ENCODE data around the gene FILIP1L. TPM values are rescaled to one million over a fixed set of nuclear protein-coding genes. Genes with fewer than 3 reads are reported as not detected.
A peak's percentile ranks its signal among the peaks of the same experiment; 100 is the strongest.

The FILIP1L gene
- total and polyA plus RNA-seq, 2 of the 13 experiments (the other 11 are each of a cell fraction or from before 2014, with no cell fraction given): 8.1 to 187 TPM

- TF ChIP-seq RARG (CRISPR knock-in tag; IDR thresholded peaks at IDR 0.05; ENCODE audit: low read depth) (0 out of 2 replicates have a peak, but pooled peaks have one; percentile 25), ZNF414 (CRISPR knock-in tag; IDR thresholded peaks at IDR 0.05) (peak; percentile 85; the same call in 1 of the 2 replicates), SKI (IDR thresholded peaks at IDR 0.05; ENCODE audit: partially characterized antibody) (peak; percentile 74), SETDB1 (CRISPR knock-in tag; IDR thresholded peaks at IDR 0.05; ENCODE audit: borderline replicate concordance) (no peak), ZNF790 (CRISPR knock-in tag; IDR thresholded peaks at IDR 0.05; ENCODE audit: borderline replicate concordance) (no peak), DDIT3 (CRISPR knock-in tag; IDR thresholded peaks at IDR 0.05) (no peak), FOSL1 (CRISPR knock-in tag; IDR thresholded peaks at IDR 0.05; ENCODE audit: borderline replicate concordance) (no peak), FOXK1 (CRISPR knock-in tag; IDR thresholded peaks at IDR 0.05; ENCODE audit: borderline replicate concordance, low read depth) (peak; percentile 57; the same call in 1 of the 2 replicates), ZNF704 (CRISPR knock-in tag; IDR thresholded peaks at IDR 0.05; ENCODE audit: borderline replicate concordance) (0 out of 2 replicates have a peak, but pooled peaks have one; percentile 54), ZNF780A (CRISPR knock-in tag; IDR thresholded peaks at IDR 0.05) (0 out of 2 replicates have a peak, but pooled peaks have one; percentile 34), MIER2 (CRISPR knock-in tag; IDR thresholded peaks at IDR 0.05) (no peak), NR0B2 (CRISPR knock-in tag; IDR thresholded peaks at IDR 0.05) (no peak; the same call in 1 of the 2 replicates), ZIK1 (CRISPR knock-in tag; IDR thresholded peaks at IDR 0.05; ENCODE audit: borderline replicate concordance, low read depth) (0 out of 2 replicates have a peak, but pooled peaks have one; percentile 51), ZMYM4 (CRISPR knock-in tag; IDR thresholded peaks at IDR 0.05) (peak; percentile 87), BCL6 (CRISPR knock-in tag; IDR thresholded peaks at IDR 0.05) (no peak), ZNF510 (CRISPR knock-in tag; IDR thresholded peaks at IDR 0.05; ENCODE audit: low read depth) (peak; percentile 76; the same call in 1 of the 2 replicates), TFDP1 (CRISPR knock-in tag; IDR thresholded peaks at IDR 0.05; ENCODE audit: borderline replicate concordance) (peak; percentile 94), SP5 (CRISPR knock-in tag; IDR thresholded peaks at IDR 0.05; ENCODE audit: borderline replicate concordance, low read depth) (peak; percentile 95), SNRNP70 (IDR thresholded peaks at IDR 0.05; ENCODE audit: low read depth, low read length) (no peak), ZNF263 (CRISPR knock-in tag; IDR thresholded peaks at IDR 0.05) (no peak), PRDM4 (CRISPR knock-in tag; IDR thresholded peaks at IDR 0.05; ENCODE audit: borderline replicate concordance) (no peak), NRL (CRISPR knock-in tag; IDR thresholded peaks at IDR 0.05; ENCODE audit: borderline replicate concordance) (0 out of 2 replicates have a peak, but pooled peaks have one; percentile 76)
Measured at GRCh38 chr3:99817437-99818240, 296.7 kb downstream of the FILIP1L start, which contains the start of gene CMSS1 (continued).

Data from HepG2 (cell line).